Pancreas (tissue), 10 donors: Measurements from ENCODE around the gene TCL1A. TPM values are rescaled to one million over a fixed set of nuclear protein-coding genes. Genes with fewer than 3 reads are reported as not detected.

Source experiments
- ATAC-seq, 4 donors: fragments of 200-7000 bp; cut with Tn5 transposase; one replicate each; pipeline versions ENCODE4 v1.8.0 to v1.9.1; 2020; ENCODE audit warnings: mild to moderate bottlenecking in 4 of 4, moderate library complexity in 4 of 4
- DNase-seq, 6 donors: peaks; one replicate each; pipeline ENCODE4 v3.0.0-alpha.2; 2020
- FAIRE-seq: peaks from 2 replicates; lab custom pipeline; 2012; peaks lifted over from hg19 to GRCh38; lab: Jason Lieb, UNC
- H3K27ac ChIP-seq, 4 donors: fragments of 200-600 bp; sonication (generic); 1 replicate in 3 of 4; 2 replicates in 1 of 4; pipeline versions ENCODE4 v1.5.0 to v1.8.0; 2020
- H3K27me3 ChIP-seq, 4 donors: fragments of 200-600 bp; one replicate each; pipeline ENCODE4 v1.8.0; 2021
- H3K36me3 ChIP-seq, 3 donors: fragments of 200-600 bp; sonication (generic) in 1 of 3; one replicate each; pipeline versions ENCODE4 v1.5.0 to v1.8.0; 2020 to 2021
- H3K4me1 ChIP-seq, 3 donors: fragments of 200-600 bp; one replicate each; pipeline ENCODE4 v1.8.0; 2021
- H3K4me3 ChIP-seq, 4 donors: fragments of 200-600 bp; sonication (generic) in 2 of 4; one replicate each; pipeline versions ENCODE4 v1.5.0 to v1.8.0; 2020 to 2021
- H3K9me3 ChIP-seq, 4 donors: fragments of 200-600 bp; one replicate each; pipeline ENCODE4 v1.8.0; 2021
- CTCF ChIP-seq, 4 donors: fragments of 200-600 bp; sonication (generic) in 3 of 4; IDR thresholded peaks; one replicate each; pipeline versions ENCODE4 v1.5.0 to v1.8.0; 2021; ENCODE audit warnings: antibody characterized with exemption in 4 of 4
- WGBS, 2 donors: extraction: QIAGEN DNeasy Blood & Tissue Kit; methylation state at CpG; one replicate each; pipeline ENCODE4 v1.1.7; 2013; 5-methylcytosine and 5-hydroxymethylcytosine counted together
- intact Hi-C, 3 donors: fragments of 100-400 bp; cut with DNase I; formaldehyde crosslinking; loops; one replicate each; pipeline versions ENCODE4 v1.11.1 to v1.14.2; 2022
- polyA plus RNA-seq, 2 donors: library from polyadenylated mRNA; stranded (reverse); fragments of 200-250 nt; gene quantifications; one replicate each; pipeline ENCODE4 v1.2.3, GENCODE V29; 2013
- total RNA-seq, 6 donors: library from RNA; stranded (reverse); fragmentation: NEBNext Ultra II Directional in 4 of 6; extraction: Animal tissue kit (Norgen Biotek cat#: 25700) in 4 of 6; gene quantifications; one replicate each; pipeline versions ENCODE4 v1.2.1 to v1.2.4, GENCODE V29; 2021 to 2023
- donor health status: healthy with polysubstance abuse.
- donor health status: DM: no; HTN: no; CAD: no; lungs with moderate emphysema.
- donor health status: DM: no; HTN: no; CAD: no.
- donor health status: control.
- donor health status: control.
- donor health status: Bipolar disorder and iron deficiency.
- donor health status: DM: yes; HTN: yes; CAD: no.
- donor health status: DM: no; HTN: no; CAD: no.
- donor health status: DM: no; HTN: no; CAD: no.
- donor health status: DM: yes; HTN: yes; CAD: no.

TCL1A gene
- total and polyA plus RNA-seq, 8 donors = 0.09 to 0.16 TPM; not detected in 6

DNA sequence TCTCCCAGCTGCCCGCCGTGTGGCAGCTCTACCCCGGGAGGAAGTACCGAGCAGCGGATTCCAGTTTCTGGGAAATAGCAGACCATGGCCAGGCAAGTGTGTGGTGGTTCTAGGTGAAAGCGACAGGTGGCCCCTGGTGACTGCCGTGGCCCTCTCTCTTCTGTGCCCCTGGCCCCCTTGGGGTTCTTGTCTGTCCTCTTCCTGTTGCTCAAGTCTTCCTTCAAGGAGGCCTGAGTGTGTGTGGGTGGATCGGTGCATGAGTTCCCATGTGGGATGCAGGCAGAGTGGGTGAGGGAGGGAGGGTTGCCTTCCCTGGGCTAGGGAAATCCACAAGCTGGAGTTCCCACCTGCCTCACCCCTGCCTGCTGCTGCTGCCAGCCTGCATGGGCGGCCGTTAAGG, 23.1 kb downstream of the TCL1A start:
- DNase-seq (no peak), FAIRE-seq (no peak), ATAC-seq (no peak)
- intact Hi-C loops = no loop called here
- no peak overlapping the region for H3K27ac ChIP-seq
- TF ChIP-seq CTCF (IDR thresholded peaks at IDR 0.05) = no peak
- no peaks in the 10 kb centered on the region for H3K27me3 ChIP-seq
- H3K9me3 ChIP-seq = no peaks in the 10 kb centered on the region
- no peaks in the 10 kb centered on the region for H3K36me3 ChIP-seq
- 84 to 89% methylated on average over 10 of the region's 10 CpGs for WGBS, 2 donors
- H3K4me1 ChIP-seq = no peaks in the 10 kb centered on the region
- no peak overlapping the region for H3K4me3 ChIP-seq

DNA sequence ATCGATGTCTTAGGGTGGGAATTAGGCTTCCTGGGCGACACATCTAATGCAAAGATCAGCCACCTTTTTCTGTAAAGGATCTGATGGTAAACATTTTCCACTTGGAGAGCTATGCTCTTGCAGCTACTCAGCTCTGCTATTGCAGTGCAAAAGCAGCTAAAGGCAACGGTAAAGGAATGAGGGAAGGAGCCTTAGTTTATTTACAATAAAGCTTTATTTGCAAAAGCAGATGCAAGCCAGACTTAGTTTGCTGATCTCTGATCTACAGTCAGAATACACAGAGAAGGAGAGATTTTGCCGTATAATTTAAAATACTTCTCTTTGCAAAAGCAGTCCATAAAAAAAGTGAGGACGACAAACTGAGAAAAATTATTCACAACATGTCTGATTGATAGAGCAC, 24.5 kb downstream of the TCL1A start:
- ATAC-seq (no peak), DNase-seq (no peak), FAIRE-seq (no peak)
- H3K4me1 ChIP-seq = no peaks in the 10 kb centered on the region
- H3K27ac ChIP-seq = no peak overlapping the region
- intact Hi-C loops = loop anchor here in 2 of 3 donors (5.0 to 10.0 kb wide), 2 partner anchors 82 to 85 kb away; no protein-coding TSS in a partner anchor
- 40 to 47% methylated on average over 5 of the region's 5 CpGs for WGBS, 2 donors
- H3K9me3 ChIP-seq = no peaks in the 10 kb centered on the region
- H3K4me3 ChIP-seq = no peak overlapping the region
- TF ChIP-seq CTCF (IDR thresholded peaks at IDR 0.05) = no peak
- no peaks in the 10 kb centered on the region for H3K36me3 ChIP-seq
- H3K27me3 ChIP-seq = no peaks in the 10 kb centered on the region

DNA sequence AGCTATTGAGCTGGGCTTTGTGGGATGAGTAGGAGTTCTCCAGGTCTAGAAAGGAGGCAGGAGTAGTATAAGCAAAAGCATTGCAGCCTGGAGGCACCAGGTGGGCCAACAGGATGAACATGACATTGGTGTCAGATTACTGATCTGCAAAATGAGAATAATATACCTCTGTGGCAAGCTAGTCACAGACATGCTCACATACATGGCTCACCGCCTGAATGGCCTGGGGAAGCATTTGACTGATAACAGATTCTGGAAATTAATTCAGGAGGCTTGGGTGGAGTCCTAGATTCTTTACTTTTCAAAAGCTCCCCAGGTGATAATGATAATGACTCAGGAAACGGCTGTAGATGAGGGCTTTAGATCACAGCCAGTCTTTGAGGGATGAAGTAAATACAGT, 27.0 kb downstream of the TCL1A start:
- intact Hi-C loops = loop anchor here in 2 of 3 donors (5.0 to 10.0 kb wide), 2 partner anchors 80 to 82 kb away; no protein-coding TSS in a partner anchor
- H3K9me3 ChIP-seq = no peaks in the 10 kb centered on the region
- FAIRE-seq (no peak), DNase-seq (no peak), ATAC-seq (no peak)
- 54 to 68% methylated on average over 2 of the region's 2 CpGs for WGBS, 2 donors
- H3K4me3 ChIP-seq = no peak overlapping the region
- no peaks in the 10 kb centered on the region for H3K4me1 ChIP-seq
- TF ChIP-seq CTCF (IDR thresholded peaks at IDR 0.05) = no peak
- H3K27me3 ChIP-seq = no peaks in the 10 kb centered on the region
- no peaks in the 10 kb centered on the region for H3K36me3 ChIP-seq
- H3K27ac ChIP-seq = no peak overlapping the region

GRCh38 chr14:95685978-95686922, 27.7 kb downstream of the TCL1A start, which contains the start of gene TCL1B:
Gene TCL1B, plus strand, starts transcription at chr14:95686426. Its CDS starts 42 bp downstream, at chr14:95686468.
- no peak for ATAC-seq

More at GRCh38 chr14:95685978-95686922, 27.7 kb downstream of the TCL1A start, which contains the start of gene TCL1B:
- intact Hi-C loops = loop anchor here in 2 of 3 donors (5.0 to 10.0 kb wide), 2 partner anchors 79 to 81 kb away; no protein-coding TSS in a partner anchor
- TF ChIP-seq CTCF (IDR thresholded peaks at IDR 0.05) = no peak
- Histone ChIP-seq H3K4me1 (no peaks in the 10 kb centered on the region), H3K4me3 (no peak within 1 kb of the TSS), H3K36me3 (no peaks in the 10 kb centered on the region), H3K27me3 (no peaks in the 10 kb centered on the region), H3K9me3 (no peaks in the 10 kb centered on the region), H3K27ac (no peak within 1 kb of the TSS)
- FAIRE-seq = no peak
- WGBS, 2 donors = 76 to 87% methylated on average over 29 to 36 of the region's 38 CpGs
- DNase-seq = peak in 1 of 6 donors; percentile 45
